ENCODE measurements around the gene PDCD10.

Gene PDCD10

DNA sequence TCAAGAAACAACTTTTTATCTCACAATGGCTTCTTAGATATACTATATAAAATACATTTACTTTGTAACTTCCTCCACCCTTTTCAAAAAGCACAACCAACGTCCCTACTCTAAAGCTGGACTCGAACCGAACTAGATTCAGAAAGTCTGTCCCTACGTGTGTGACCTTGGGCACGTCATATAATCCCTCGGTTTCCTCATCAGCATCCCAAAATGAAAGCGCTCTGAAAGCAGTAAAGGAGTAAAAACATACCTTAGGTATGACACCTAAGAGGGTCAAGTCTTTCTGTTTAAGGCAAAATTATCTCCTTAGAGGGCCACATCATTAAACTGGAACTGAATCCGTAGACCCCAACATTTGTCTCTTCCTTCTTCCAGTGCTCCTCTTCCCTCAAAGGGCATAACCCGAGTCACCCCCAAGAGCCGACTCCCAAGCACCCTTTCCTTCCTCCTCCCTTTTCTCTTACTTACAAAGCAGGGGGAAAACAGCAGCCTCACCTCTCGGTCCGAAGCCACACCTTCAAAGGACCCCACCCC lies 663 bp downstream of the PDCD10 start:
- DNase-seq, result no peak

DNA sequence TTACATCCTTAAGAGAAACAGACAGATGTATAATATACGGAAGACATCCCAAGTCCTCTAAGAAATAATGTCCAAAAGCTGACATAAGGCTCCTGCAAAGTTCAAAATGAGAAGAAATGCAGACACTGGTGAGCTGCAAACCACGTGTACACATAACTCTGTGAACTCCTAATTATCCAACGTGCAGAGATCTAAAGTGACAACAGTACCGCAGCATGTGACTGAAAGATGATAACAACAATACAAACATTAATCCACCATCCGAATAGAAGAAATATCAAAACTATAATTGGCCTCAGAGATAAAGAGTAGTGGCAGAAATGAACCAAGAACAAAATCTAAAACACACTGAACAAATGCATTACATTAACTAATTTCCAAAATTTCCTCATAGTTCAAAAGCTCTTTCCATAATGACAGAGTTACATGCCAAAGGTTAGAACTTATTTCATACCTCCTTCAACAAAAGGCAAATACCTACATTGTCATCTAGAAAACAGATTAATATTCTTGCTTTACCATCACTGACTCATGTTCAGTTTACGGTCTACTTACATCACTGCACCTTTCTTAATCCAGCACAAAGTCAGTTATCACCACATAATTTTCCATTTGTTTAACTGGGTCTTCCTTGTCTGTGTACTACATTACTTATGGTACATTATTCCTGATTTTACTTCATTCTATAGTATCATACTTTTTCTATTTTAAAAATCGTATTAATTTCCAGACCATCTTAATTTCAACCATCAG lies 2.2 kb downstream of the PDCD10 start:
- no peak for DNase-seq

DNA sequence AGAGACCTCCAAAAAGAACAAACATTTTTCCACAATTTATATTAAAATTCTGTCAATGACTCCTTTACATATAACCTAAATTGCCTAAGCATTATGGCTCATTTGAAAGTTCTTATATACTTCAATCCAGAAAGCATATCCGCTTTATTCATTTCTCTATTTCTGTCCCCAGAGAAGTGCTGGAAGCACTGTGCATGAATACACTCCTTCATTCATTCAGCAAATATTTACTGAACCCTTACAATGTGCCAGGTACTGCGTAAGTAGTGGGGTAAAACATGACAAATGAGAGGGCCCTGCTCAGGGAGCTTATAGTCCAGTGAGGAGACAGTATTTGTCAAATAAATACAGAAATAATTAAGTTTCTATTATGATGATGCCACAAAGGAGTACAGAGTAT lies 3.3 kb downstream of the PDCD10 start:
- no peak for DNase-seq

GRCh38 chr3:167729591-167729990 lies 5.1 kb downstream of the PDCD10 start:
- DNase-seq, result no peak

GRCh38 chr3:167728632-167729323 lies 5.9 kb downstream of the PDCD10 start:
- no peak for DNase-seq

DNA sequence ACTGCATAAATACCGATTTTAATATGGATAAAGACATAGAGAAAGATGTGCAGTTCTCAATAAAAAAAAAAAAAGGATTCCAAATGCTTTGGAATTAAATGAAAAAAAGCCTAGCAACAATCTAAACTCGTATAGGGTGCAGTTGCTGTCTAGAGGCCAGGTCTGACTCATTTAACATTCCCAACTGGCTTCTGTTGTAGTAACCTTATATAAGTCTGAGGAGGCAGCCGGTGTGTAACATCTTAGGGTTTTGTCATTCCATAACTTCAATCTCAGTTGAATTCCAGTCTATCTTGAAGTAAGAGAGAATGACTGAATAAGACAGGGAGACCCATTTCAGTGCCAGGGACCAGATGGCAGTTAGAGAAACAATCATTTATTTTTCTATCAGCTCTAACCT lies 6.5 kb downstream of the PDCD10 start:
- DNase-seq, result no peak

- no peak for DNase-seq
Observed at GRCh38 chr3:167723872-167724271, 10.8 kb downstream of the PDCD10 start.

- no peak for DNase-seq
Observed at GRCh38 chr3:167723025-167723512, 11.6 kb downstream of the PDCD10 start.

DNA sequence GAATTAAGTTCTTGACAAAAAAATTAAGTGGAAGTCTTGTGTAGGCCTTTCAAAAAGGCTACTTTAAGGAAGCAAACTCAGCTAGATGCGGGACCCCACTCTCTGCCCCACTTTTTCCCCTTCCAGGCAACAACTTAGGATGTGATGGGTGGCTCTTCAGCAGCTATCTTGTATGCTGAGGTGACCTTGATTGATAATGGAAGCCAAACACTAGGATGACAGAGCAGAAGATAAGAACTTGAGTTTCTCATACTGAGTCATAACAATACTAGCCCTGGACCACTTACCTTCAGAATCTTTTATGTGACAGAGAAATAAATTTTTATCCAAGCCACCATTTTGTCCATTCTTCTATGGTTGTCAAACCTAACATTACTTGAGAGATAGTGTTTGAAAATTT lies 16.1 kb downstream of the PDCD10 start:
- no peak for DNase-seq

DNA sequence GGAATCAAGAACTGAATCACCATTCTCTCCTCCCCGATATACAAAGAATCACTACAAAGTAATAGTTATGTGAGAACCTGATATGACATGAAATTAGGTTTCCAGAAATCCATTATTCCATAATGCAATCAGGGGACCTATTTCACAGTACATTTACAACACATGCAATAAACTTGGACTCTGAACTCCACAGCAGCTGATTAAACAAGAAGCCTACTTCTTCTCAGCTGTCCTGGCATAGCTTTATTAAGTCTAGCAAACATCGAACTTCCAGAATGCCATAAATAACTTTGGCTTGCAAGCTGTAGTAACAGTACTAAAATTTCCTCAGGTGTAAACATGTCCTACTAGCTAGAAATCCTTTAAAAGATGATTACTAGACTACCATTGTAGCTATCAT lies 17.8 kb downstream of the PDCD10 start:
- no peak for DNase-seq

DNA sequence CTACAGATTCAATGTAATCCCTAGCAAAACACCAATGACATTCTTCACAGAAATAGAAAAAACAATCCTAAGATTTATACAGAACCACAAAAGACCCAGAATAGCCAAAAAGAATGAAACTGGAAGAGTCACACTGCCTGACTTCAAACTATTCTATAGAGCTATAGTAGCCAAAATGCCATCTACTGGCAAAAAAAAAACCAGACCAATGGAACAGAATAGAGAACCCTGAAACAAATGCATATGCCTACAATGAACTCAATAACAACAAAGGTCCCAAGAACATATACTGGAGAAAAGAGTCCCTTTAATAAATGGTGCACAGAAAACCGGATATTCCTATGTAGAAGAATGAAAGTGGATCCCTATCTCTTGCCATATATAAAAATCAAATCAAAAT lies 19.8 kb downstream of the PDCD10 start:
- DNase-seq, result no peak

DNA sequence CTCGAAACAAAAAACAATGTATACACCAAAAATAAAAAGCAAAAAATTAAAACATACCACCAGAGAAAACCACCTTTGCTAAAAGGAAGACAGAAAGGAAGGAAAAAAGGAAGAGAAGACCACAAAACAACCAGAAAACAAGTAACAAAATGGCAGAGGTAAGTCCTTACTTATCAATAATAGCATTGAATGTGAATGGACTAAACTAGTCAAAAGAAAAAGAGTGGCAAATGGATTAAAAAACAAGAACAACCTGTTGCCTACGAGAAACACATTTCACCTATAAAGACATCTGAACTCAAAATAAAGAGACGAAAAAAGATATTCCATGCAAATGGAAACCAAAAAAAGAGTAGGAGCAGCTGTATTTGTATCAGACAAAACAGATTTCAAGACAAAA lies 22.2 kb downstream of the PDCD10 start:
- no peak for DNase-seq

GRCh38 chr3:167711439-167711838 lies 23.3 kb downstream of the PDCD10 start:
- no peak for DNase-seq

- no peak for DNase-seq
Observed at GRCh38 chr3:167710552-167710951, 24.1 kb downstream of the PDCD10 start.

DNA sequence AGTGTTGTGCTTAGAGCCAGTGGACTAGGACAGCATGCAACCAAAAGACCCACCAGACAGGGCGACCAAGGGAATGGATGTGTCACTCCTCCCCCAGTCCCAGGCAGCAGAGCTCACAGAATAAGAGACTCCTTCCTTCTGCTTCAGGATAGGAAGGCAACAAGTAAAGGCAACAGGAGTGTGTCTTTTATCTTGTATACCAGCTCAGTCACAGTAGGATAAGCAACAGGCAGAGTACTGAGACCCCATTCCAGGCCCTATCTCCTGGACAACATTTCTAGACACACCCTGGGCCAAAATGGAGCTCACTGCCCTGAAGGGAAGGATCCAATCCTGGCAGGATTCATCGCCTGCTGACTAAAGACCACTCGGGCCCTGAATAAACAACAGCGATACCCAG lies 25.0 kb downstream of the PDCD10 start:
- no peak for DNase-seq

DNA sequence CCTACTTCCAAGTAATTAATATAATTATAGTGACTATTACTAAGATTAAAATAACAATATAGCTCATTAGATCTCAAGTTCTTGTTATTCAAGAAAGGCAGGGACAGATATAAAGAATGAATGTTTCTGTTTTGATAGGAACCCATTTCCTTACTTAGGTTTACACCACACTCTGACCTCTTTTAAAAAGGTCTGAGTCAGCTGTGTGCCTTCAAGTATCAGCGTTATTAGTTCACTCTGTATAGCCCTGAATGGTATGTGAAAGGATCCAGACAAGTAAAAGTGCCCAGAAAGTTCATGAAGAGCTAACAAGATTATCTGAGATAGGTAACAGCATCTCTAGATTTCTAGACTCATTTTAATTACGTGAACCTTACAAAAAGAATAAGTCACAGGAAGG lies 28.9 kb downstream of the PDCD10 start:
- DNase-seq, result no peak

DNA sequence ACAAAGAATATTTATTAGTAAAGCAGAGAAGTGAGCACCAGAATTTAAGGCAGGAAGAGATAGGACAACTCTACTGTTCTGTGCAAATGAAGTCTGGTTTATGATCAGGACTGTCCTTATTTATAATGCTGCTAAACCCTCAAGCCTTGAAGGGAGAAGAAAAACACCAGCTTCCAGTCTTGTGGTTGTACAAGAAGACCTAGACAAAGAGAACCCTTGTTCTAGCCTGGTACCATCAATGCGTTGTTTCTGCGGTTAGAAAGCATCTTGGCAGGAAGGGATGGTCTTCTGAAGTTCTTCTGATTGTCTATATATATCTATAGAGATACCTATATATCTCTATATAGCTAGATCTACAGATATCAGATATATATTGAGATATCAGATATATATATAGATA lies 33.8 kb downstream of the PDCD10 start:
- no peak for DNase-seq

- no peak for DNase-seq
Observed at GRCh38 chr3:167700046-167700445, 34.6 kb downstream of the PDCD10 start.

DNA sequence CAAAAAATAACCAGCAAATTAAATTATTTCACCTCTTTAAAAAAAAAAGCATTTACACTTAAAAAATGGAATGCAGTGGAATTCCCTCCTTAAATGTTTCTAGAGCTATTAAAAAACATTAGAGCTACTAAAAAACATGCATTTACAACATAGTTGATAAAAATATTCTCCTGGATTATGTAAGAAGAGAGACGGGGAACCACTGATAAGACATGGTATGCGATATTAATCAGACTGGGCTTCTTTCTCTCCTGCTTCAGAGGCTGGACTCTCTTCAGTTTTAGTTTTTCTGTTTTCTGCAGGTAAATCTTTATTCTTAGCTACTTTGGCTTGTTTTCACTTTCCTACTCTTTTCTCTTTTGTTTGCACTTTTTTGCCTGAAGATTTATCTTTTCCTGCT lies 40.6 kb downstream of the PDCD10 start:
- no peak for DNase-seq

- peak in 1 of 2 experiments; percentile 30 for DNase-seq
Observed at GRCh38 chr3:167691366-167691765, 43.3 kb downstream of the PDCD10 start.

DNA sequence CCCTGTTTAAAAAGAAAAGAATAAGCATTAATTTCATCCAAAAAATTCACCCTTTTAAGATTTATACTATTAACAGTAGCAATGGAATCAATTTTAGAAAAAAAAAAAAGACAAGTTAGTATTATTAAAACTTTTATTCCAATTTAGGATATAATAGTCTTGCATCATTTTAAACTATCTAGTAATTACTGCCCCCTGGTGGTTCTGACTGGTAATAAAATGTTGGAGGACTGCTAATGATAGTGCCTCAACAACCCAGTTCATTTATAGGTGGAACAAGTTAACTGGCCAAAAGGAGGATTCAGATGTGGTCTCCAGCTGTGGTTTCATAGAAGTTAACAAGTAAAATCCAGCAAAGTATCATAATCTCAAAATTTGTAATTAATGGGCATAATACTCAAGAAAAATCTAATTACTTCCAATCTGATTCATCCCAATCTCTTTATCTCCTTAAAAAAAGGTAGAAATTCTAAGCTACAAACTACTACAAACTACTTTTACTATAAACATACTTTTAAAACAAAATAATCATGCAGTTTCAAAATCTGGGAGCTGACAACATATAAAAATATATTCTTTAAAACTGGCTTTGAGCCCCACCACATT lies 50.2 kb downstream of the PDCD10 start:
- DNase-seq, result peak in 1 of 2 experiments; percentile 29

DNA sequence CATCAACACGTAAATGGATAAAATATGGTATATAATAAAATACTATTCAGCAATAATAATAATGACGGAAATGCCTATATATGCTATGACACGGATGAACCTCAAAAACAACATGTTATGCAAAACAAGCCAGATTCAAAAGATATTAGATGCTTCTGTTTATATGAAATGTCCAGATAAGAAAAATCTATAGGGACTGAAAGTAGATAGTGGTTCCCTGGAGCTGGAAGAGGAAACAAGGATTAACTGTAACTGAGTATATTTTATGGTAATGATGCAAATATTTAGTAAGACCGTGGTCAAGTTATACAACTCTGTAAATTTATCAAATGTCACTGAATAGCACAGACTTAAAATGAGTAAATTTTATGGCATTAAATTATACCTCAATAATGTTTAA lies 55.2 kb downstream of the PDCD10 start:
- no peak for DNase-seq

DNA sequence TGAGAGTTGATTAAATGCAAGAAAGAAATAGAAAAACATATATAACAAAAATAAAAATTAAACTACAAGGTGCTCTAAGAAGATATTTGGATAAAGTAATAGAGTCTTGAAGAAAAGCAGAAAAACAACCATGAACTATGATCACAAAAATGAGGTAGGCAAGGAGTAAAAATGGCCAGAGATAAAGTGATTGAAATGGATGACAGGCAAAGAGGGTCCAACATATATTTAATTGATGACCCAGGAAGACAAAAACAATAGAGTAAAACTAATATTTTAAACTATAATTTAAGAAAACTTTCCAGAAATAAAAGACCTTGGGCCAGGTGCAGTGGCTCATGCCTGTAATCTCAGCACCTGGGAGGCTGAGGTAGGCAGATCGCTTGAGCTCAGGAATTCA lies 58.8 kb downstream of the PDCD10 start:
- DNase-seq, result no peak

DNA sequence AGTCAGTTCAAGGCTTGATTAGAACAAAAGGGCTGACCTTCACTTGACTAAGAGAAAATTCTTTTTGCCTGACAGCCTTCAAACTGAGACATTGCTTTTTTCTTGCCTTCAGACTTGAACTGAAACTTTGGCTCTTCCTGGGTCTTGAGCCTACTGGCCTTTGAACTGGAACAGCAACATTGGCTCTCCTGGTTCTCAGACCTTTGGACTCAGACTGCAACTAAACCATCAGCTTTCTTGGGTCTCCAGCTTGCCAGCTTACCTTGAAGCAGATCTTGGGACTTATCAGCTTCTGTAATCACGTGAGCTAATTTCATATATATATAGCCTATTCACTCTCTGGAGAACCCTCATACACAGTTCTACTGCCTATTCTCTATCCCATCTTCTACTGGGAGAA lies 61.5 kb downstream of the PDCD10 start:
- no peak for DNase-seq

Measured in activated CD4-positive, alpha-beta T cell treated with anti-CD3 and anti-CD28 coated beads, Interleukin-2, amount 50 U/mL, for 48 hours (primary cell).